HFFc6 (cell line): ENCODE results near the gene SERPINB8. TPM values are rescaled to one million over a fixed set of nuclear protein-coding genes. Genes with fewer than 3 reads are reported as not detected.

Experiments
- DNase-seq: peaks from one replicate; pipeline ENCODE4 v3.0.0-alpha.2; 2018
- H3K27ac Mint-ChIP-seq: 2 replicates; pipeline ENCODE4 v1.8.0; 2020; ENCODE audit warnings: mild to moderate bottlenecking, mixed read lengths
- H3K27me3 Mint-ChIP-seq: 2 replicates; pipeline ENCODE4 v1.8.0; 2021; ENCODE audit warnings: mild to moderate bottlenecking, moderate library complexity, mixed read lengths; ENCODE audit not compliant: insufficient read depth
- H3K36me3 Mint-ChIP-seq: 2 replicates; pipeline ENCODE4 v1.8.0; 2021; ENCODE audit warnings: low read depth, mixed read lengths
- H3K4me1 Mint-ChIP-seq: 2 replicates; pipeline ENCODE4 v1.8.0; 2020; ENCODE audit warnings: low read depth, mixed read lengths
- H3K4me3 Mint-ChIP-seq: 2 replicates; pipeline ENCODE4 v1.8.0; 2020; ENCODE audit warnings: mild to moderate bottlenecking, moderate library complexity, mixed read lengths
- H3K9me3 Mint-ChIP-seq: 2 replicates; pipeline ENCODE4 v1.8.0; 2020; ENCODE audit warnings: mild to moderate bottlenecking, mixed read lengths
- total RNA-seq, 6 experiments: library from RNA; stranded (reverse); fragmentation: NEBNext Ultra II Directional; extraction: Animal tissue kit (Norgen Biotek cat#: 25700); gene quantifications; 2 replicates in 1 of 6; 3 replicates in 5 of 6; pipeline ENCODE4 v1.2.3, GENCODE V29; 2021
- TF ChIP-seq, protein P1 (sequence below): fragments of 200-600 bp; sonication (generic); IDR thresholded peaks from 2 replicates; pipeline ENCODE4 v1.5.0; 2021; ENCODE audit warnings: antibody characterized with exemption, mild to moderate bottlenecking

SERPINB8 gene
- total RNA-seq, 6 experiments from 2014 or later = 32.6 to 42.9 (median 36.9) TPM

DNA sequence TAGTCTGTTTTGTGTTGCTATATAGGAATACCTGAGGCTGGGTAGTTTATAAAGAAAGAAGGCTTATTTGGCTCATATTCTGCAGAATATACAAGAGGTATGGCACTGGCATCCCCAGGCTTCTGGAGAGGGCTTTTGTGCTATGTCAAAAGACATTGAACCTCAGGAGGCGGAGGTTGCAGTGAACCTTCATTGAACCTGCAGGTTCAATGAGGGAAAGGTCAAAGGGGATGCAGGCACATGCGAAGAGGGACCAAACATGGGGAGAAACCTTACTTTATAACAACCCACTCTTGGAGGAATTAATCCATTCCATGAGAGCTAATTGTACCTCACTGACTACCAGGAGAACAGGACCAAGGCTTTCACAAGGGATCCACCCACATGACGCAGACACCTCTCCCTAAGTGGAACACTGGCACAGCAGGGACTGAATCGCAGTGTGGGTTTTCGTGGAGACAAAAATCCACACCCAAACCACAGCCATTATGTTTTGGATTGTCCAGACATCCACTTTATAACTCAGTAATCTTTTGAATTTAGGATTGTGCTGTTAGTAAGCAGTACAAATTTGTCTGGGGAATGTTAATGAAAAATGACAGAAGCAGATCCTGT is 4.1 kb upstream of the SERPINB8 start:
- TF ChIP-seq, protein P1, sequence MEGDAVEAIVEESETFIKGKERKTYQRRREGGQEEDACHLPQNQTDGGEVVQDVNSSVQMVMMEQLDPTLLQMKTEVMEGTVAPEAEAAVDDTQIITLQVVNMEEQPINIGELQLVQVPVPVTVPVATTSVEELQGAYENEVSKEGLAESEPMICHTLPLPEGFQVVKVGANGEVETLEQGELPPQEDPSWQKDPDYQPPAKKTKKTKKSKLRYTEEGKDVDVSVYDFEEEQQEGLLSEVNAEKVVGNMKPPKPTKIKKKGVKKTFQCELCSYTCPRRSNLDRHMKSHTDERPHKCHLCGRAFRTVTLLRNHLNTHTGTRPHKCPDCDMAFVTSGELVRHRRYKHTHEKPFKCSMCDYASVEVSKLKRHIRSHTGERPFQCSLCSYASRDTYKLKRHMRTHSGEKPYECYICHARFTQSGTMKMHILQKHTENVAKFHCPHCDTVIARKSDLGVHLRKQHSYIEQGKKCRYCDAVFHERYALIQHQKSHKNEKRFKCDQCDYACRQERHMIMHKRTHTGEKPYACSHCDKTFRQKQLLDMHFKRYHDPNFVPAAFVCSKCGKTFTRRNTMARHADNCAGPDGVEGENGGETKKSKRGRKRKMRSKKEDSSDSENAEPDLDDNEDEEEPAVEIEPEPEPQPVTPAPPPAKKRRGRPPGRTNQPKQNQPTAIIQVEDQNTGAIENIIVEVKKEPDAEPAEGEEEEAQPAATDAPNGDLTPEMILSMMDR = no peak
- Mint-ChIP-seq H3K4me3 (no peak overlapping the region), H3K27me3 (peaks cover 6% of the 10 kb centered on the region), H3K4me1 (peaks cover 41% of the 10 kb centered on the region), H3K27ac (no peak overlapping the region), H3K36me3 (no peaks in the 10 kb centered on the region), H3K9me3 (no peaks in the 10 kb centered on the region)
- no peak for DNase-seq

DNA sequence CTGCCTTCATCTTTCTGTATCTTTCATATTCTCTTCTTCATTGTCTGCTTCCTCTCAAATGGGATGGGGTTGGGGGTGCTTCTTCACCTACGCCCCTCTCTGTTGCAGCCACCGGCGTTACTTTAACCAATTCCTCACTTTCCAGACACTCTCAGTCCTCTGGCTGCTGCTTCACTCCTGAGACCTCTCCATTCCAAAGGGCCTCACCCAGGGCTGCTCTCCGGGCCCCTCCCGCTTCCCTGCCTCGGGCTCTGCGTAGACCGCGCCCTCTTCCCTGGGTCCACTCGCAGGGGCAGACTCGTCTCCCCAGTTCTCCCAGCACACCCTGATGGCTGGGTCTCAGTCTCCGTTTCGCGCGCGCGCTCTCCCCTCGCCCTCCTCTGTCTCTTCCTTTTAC is 926 bp downstream of the SERPINB8 start:
- H3K4me1 Mint-ChIP-seq = peaks cover 65% of the 10 kb centered on the region
- H3K9me3 Mint-ChIP-seq = no peaks in the 10 kb centered on the region
- peak overlapping the region; percentile 92 for H3K4me3 Mint-ChIP-seq
- peaks cover 1% of the 10 kb centered on the region for H3K27me3 Mint-ChIP-seq
- TF ChIP-seq, protein P1 = no peak
- peak; percentile 36 for DNase-seq
- H3K27ac Mint-ChIP-seq = peak overlapping the region; percentile 96
- H3K36me3 Mint-ChIP-seq = peaks cover 5% of the 10 kb centered on the region; the same call in 1 of the 2 replicates

DNA sequence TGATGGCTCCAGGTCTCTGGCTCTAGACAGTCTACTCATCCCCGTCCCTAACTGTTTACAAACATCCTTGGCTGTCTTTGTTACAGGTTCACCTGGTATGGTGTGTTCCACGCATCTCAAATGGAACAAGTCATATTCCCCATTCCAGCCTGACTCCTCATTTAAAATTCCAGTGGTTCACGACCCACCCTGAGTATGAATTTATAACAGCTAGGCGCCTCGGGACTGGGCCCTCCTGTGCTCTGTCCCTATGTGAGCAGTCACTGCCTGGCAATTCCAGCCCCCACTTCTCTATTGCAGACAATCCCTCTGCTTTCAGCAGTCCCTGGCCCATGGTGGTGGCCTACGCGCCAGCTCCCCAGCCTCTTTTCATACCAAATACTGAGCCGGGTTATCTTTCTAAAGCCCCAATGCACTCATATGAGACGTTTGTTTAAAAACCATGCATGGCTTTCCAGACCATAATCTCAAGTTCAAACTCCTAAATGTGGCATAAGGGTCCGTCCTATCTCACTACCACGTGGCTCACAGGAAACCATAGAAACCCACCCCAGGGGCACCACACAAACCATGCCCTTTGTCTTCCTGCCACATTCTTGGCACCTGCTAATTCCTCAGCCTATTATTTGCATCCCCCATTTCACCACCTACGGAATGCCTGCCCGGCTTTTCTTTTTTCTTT is 1.6 kb downstream of the SERPINB8 start:
- peaks cover 65% of the 10 kb centered on the region for H3K4me1 Mint-ChIP-seq
- TF ChIP-seq, protein P1 = no peak
- DNase-seq = no peak
- peaks cover 1% of the 10 kb centered on the region for H3K27me3 Mint-ChIP-seq
- H3K9me3 Mint-ChIP-seq = no peaks in the 10 kb centered on the region
- peak overlapping the region; percentile 96 for H3K27ac Mint-ChIP-seq
- peak overlapping the region; percentile 92 for H3K4me3 Mint-ChIP-seq
- H3K36me3 Mint-ChIP-seq = peaks cover 5% of the 10 kb centered on the region; the same call in 1 of the 2 replicates

DNA sequence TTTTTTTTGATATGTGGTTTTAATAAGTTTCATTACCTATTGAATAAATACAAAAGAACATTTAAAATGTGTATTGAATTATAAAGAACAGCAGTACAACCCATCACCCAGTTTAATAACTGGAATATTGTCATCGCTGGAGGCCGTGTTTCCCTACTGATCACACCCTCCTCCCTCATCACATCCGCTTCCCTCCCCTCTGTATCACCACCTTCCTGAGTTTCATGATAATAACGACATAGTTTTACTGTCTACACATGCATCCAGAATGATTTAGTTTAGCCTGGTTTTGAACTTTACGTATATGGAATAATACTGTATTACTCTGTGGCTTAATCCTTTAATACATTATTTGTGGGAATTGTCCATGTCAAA is 2.1 kb downstream of the SERPINB8 start:
- peak overlapping the region; percentile 96 for H3K27ac Mint-ChIP-seq
- no peaks in the 10 kb centered on the region for H3K9me3 Mint-ChIP-seq
- H3K4me1 Mint-ChIP-seq = peaks cover 65% of the 10 kb centered on the region
- H3K4me3 Mint-ChIP-seq = peak overlapping the region; percentile 92
- no peak for DNase-seq
- TF ChIP-seq, protein P1 = no peak
- peaks cover 5% of the 10 kb centered on the region; the same call in 1 of the 2 replicates for H3K36me3 Mint-ChIP-seq
- no peaks in the 10 kb centered on the region; the same call in none of the 2 replicates for H3K27me3 Mint-ChIP-seq

DNA sequence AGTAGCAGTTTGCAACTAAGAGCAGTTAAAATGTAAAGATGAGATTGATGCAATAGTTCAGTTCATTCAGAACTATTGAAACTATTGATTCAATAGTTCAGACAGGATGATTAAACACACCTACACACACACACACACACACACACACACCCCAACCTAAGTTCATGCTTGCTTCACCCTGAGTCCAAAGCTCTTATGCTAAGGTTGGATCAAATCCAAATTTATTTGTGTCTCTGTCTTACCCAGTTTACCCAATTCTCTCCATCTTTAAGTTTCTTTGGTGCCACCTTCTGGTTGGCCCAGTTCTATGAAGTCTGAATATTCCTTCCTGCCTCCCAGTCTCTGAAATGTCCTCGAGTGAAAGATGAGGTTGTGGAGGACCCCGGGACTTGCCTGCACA is 5.1 kb downstream of the SERPINB8 start:
- H3K9me3 Mint-ChIP-seq = no peaks in the 10 kb centered on the region
- DNase-seq = peak; percentile 46
- no peak overlapping the region for H3K4me3 Mint-ChIP-seq
- H3K27me3 Mint-ChIP-seq = no peaks in the 10 kb centered on the region; the same call in 1 of the 2 replicates
- peaks cover 5% of the 10 kb centered on the region; the same call in 1 of the 2 replicates for H3K36me3 Mint-ChIP-seq
- H3K4me1 Mint-ChIP-seq = peaks cover 64% of the 10 kb centered on the region
- H3K27ac Mint-ChIP-seq = peak overlapping the region; percentile 55
- TF ChIP-seq, protein P1 = peak; percentile 64
